H1 (cell line): ENCODE results near the gene SCARB1. TPM values are rescaled to one million over a fixed set of nuclear protein-coding genes. Genes with fewer than 3 reads are reported as not detected.

Experiments used
- CTCF ChIA-PET: fragments of 300-600 bp; sonication (Branson Sonifier 250); formaldehyde crosslinking; loops from one replicate; lab custom pipeline; 2021; ENCODE audit not compliant: partially characterized antibody; lab: Charles Lee
- POLR2A ChIA-PET: fragments of 300-600 bp; sonication (Branson Sonifier 250); formaldehyde crosslinking; loops from one replicate; lab custom pipeline; 2021; ENCODE audit warnings: inconsistent platforms; ENCODE audit not compliant: partially characterized antibody; lab: Charles Lee
- DNase-seq, 2 experiments: peaks; one replicate each; pipeline versions ENCODE4 v3.0.0 to v3.0.0-alpha.2; 2010 to 2022; ENCODE audit warnings: low spot score in 2 of 2, low read depth in 1 of 2, mixed read lengths in 1 of 2
- FAIRE-seq: peaks from 2 replicates; lab custom pipeline; 2011; peaks lifted over from hg19 to GRCh38; lab: Jason Lieb, UNC
- H2AFZ ChIP-seq: 2 replicates; pipeline ENCODE4 v1.8.1; 2012; ENCODE audit warnings: low read length, inconsistent platforms
- H2AK5ac ChIP-seq: 2 replicates; pipeline ENCODE4 v1.6.1; 2013; ENCODE audit warnings: low read depth, low read length
- H2BK120ac ChIP-seq: replicated peaks from 2 replicates; pipeline ENCODE3; 2013; ENCODE audit warnings: low read depth, low read length, inconsistent platforms
- H2BK12ac ChIP-seq: 2 replicates; pipeline ENCODE4 v1.6.1; 2013; ENCODE audit warnings: low read depth, low read length
- H2BK15ac ChIP-seq: 2 replicates; pipeline ENCODE4 v1.6.1; 2013; ENCODE audit warnings: low read length
- H2BK20ac ChIP-seq: 2 replicates; pipeline ENCODE4 v1.6.1; 2013; ENCODE audit warnings: low read length
- H2BK5ac ChIP-seq: 2 replicates; pipeline ENCODE4 v1.6.1; 2013; ENCODE audit warnings: low read depth, low read length
- H3K14ac ChIP-seq: 2 replicates; pipeline ENCODE4 v1.6.1; 2013; ENCODE audit warnings: inconsistent platforms; ENCODE audit not compliant: insufficient read length
- H3K18ac ChIP-seq: 2 replicates; pipeline ENCODE4 v1.6.1; 2013; ENCODE audit warnings: low read length; ENCODE audit errors: extremely low read depth
- H3K23ac ChIP-seq: 2 replicates; pipeline ENCODE4 v1.6.1; 2013; ENCODE audit warnings: inconsistent platforms; ENCODE audit not compliant: insufficient read length
- H3K23me2 ChIP-seq: 2 replicates; pipeline ENCODE4 v1.6.1; 2013; ENCODE audit warnings: low read depth, low read length
- H3K27ac ChIP-seq: 2 replicates; pipeline ENCODE4 v1.6.1; 2011; ENCODE audit warnings: low read depth, low read length, inconsistent platforms
- H3K27me3 ChIP-seq, 4 experiments: replicated peaks in 1 of 4; 1 replicate in 1 of 4; 2 replicates in 3 of 4; pipeline versions ENCODE4 v1.6.1 to v1.8.1; 2011 to 2013; ENCODE audit warnings: low read length in 3 of 4, mild to moderate bottlenecking in 3 of 4, inconsistent platforms in 2 of 4, mixed read lengths in 2 of 4, moderate library complexity in 1 of 4; ENCODE audit not compliant: control insufficient read depth in 3 of 4, insufficient read depth in 3 of 4; ENCODE audit errors: extremely low read depth in 1 of 4
- H3K36me3 ChIP-seq, 4 experiments: 2 replicates each; pipeline versions ENCODE4 v1.6.1 to v1.8.1; 2011 to 2013; ENCODE audit warnings: mild to moderate bottlenecking in 4 of 4, low read length in 3 of 4, moderate library complexity in 2 of 4, control low read depth in 1 of 4, inconsistent platforms in 1 of 4; ENCODE audit not compliant: insufficient read depth in 4 of 4, control insufficient read depth in 2 of 4
- H3K4ac ChIP-seq: replicated peaks from 2 replicates; pipeline ENCODE3; 2013; ENCODE audit warnings: low read length, low read depth, mixed read lengths, inconsistent platforms; ENCODE audit not compliant: insufficient read length
- H3K4me1 ChIP-seq, 4 experiments: replicated peaks in 1 of 4; 1 replicate in 1 of 4; 2 replicates in 3 of 4; pipeline versions ENCODE4 v1.6.1 to v1.8.1; 2011 to 2013; ENCODE audit warnings: low read length in 3 of 4, inconsistent platforms in 2 of 4, mixed read lengths in 1 of 4; ENCODE audit not compliant: insufficient read depth in 4 of 4, control insufficient read depth in 3 of 4
- H3K4me2 ChIP-seq, 2 experiments: 2 replicates each; pipeline versions ENCODE4 v1.6.1 to v1.8.1; 2011 to 2013; ENCODE audit warnings: low read depth in 2 of 2, low read length in 2 of 2, control low read depth in 1 of 2, inconsistent platforms in 1 of 2, mild to moderate bottlenecking in 1 of 2; ENCODE audit not compliant: insufficient read depth in 1 of 2
- H3K4me3 ChIP-seq, 4 experiments: fragments of 200-600, 300-600 bp in 1 of 4; sonication (generic), shearing (Covaris generic), sonication (Bioruptor Twin) in 1 of 4; 2 replicates each; pipeline versions ENCODE4 v1.5.1 to v1.8.1; 2011 to 2016; ENCODE audit warnings: low read length in 4 of 4, low read depth in 3 of 4, control low read depth in 2 of 4, inconsistent platforms in 2 of 4, mild to moderate bottlenecking in 2 of 4, mixed read lengths in 1 of 4, moderate library complexity in 1 of 4; ENCODE audit not compliant: insufficient read depth in 2 of 4; ENCODE audit errors: extremely low read depth in 1 of 4
- H3K56ac ChIP-seq: replicated peaks from 2 replicates; pipeline ENCODE3; 2013; ENCODE audit warnings: low read depth, mild to moderate bottlenecking, mixed read lengths, low read length, inconsistent platforms; ENCODE audit not compliant: insufficient read length
- H3K79me1 ChIP-seq: 2 replicates; pipeline ENCODE4 v1.6.1; 2013; ENCODE audit warnings: low read depth, low read length, control low read depth
- H3K79me2 ChIP-seq, 2 experiments: 2 replicates each; pipeline versions ENCODE4 v1.6.1 to v1.8.1; 2012 to 2013; ENCODE audit warnings: low read length in 2 of 2, mild to moderate bottlenecking in 2 of 2, inconsistent platforms in 1 of 2; ENCODE audit not compliant: insufficient read depth in 2 of 2, control insufficient read depth in 1 of 2
- H3K9ac ChIP-seq, 4 experiments: replicated peaks in 1 of 4; 1 replicate in 1 of 4; 2 replicates in 3 of 4; pipeline versions ENCODE4 v1.6.1 to v1.8.1; 2011 to 2013; ENCODE audit warnings: low read depth in 3 of 4, low read length in 3 of 4, control low read depth in 2 of 4, mild to moderate bottlenecking in 2 of 4, moderate library complexity in 2 of 4, inconsistent platforms in 1 of 4; ENCODE audit errors: extremely low read depth in 1 of 4
- H3K9me3 ChIP-seq, 2 experiments: 2 replicates each; pipeline versions ENCODE4 v1.6.1 to v1.8.1; 2012 to 2013; ENCODE audit warnings: mild to moderate bottlenecking in 2 of 2, moderate library complexity in 2 of 2, control low read depth in 1 of 2, inconsistent platforms in 1 of 2, low read depth in 1 of 2, low read length in 1 of 2, mixed read lengths in 1 of 2; ENCODE audit not compliant: insufficient read depth in 2 of 2
- H4K20me1 ChIP-seq, 2 experiments: replicated peaks in 1 of 2; 2 replicates each; pipeline versions ENCODE3 to v1.8.1; 2011 to 2013; ENCODE audit warnings: inconsistent platforms in 2 of 2, low read length in 2 of 2, mild to moderate bottlenecking in 1 of 2; ENCODE audit not compliant: insufficient read depth in 2 of 2, control insufficient read depth in 1 of 2
- H4K5ac ChIP-seq: 2 replicates; pipeline ENCODE4 v1.6.1; 2013; ENCODE audit warnings: low read length, low read depth, mixed read lengths, inconsistent platforms; ENCODE audit not compliant: insufficient read length
- H4K8ac ChIP-seq: 2 replicates; pipeline ENCODE4 v1.8.0; 2013; ENCODE audit warnings: mild to moderate bottlenecking, moderate library complexity, low read length, inconsistent platforms; ENCODE audit not compliant: insufficient read depth; ENCODE audit errors: extremely low read depth
- H4K91ac ChIP-seq: replicated peaks from 2 replicates; pipeline ENCODE3; 2013; ENCODE audit warnings: low read length, mixed read lengths, inconsistent platforms; ENCODE audit not compliant: insufficient read length
- CHD2 ChIP-seq: IDR thresholded peaks from 2 replicates; pipeline ENCODE4 v1.6.1; 2012; ENCODE audit warnings: low read length, improper control_type of control experiment
- MAFK ChIP-seq: IDR thresholded peaks from 2 replicates; pipeline ENCODE4 v1.6.1; 2012; ENCODE audit warnings: low read depth, mild to moderate bottlenecking, improper control_type of control experiment, low read length
- NRF1 ChIP-seq: IDR thresholded peaks from 2 replicates; pipeline ENCODE4 v1.6.1; 2011; ENCODE audit warnings: mild to moderate bottlenecking, low read depth, low read length, improper control_type of control experiment
- POLR2AphosphoS5 ChIP-seq: IDR thresholded peaks from 2 replicates; pipeline ENCODE4 v1.6.1; 2011; ENCODE audit warnings: low read depth, low read length
- RBBP5 ChIP-seq: IDR thresholded peaks from 2 replicates; pipeline ENCODE4 v1.7.1; 2012; ENCODE audit warnings: low read depth, mild to moderate bottlenecking, inconsistent platforms, low read length, moderate library complexity, borderline replicate concordance
- SIN3A ChIP-seq, 2 experiments: IDR thresholded peaks in 1 of 2; conservative IDR thresholded peaks in 1 of 2; 2 replicates each; pipeline ENCODE4 v1.6.1; 2011 to 2012; ENCODE audit warnings: low read length in 2 of 2, improper control_type of control experiment in 1 of 2, low read depth in 1 of 2, mild to moderate bottlenecking in 1 of 2
- SIRT6 ChIP-seq: IDR thresholded peaks from one replicate; pipeline ENCODE4 v1.7.1; 2012; ENCODE audit warnings: low read length, inconsistent platforms
- YY1 ChIP-seq: IDR thresholded peaks from 2 replicates; pipeline ENCODE4 v1.6.1; 2011; ENCODE audit warnings: low read depth, mild to moderate bottlenecking, low read length
- WGBS, 2 experiments: shearing (Covaris generic) in 1 of 2; methylation state at CpG; one replicate each; pipeline versions ENCODE4 v1.1.6 to v1.1.7; 2013 to 2015; ENCODE audit warnings: low lambda C conversion rate in 2 of 2, mixed read lengths in 2 of 2, inconsistent platforms in 1 of 2, low coverage in 1 of 2, missing lambda C conversion rate in 1 of 2; ENCODE audit not compliant: insufficient replicate concordance in 2 of 2, insufficient coverage in 1 of 2, insufficient read length in 1 of 2; ENCODE audit errors: extremely low coverage in 1 of 2, missing lambda C conversion rate in 1 of 2; 5-methylcytosine and 5-hydroxymethylcytosine counted together
- polyA plus RNA-seq, 7 experiments: library from polyadenylated mRNA; depleted of rRNA in 3 of 7; stranded (reverse) in 5 of 7; unstranded in 2 of 7; fragments of >200 nt in 5 of 7; fragments of 200-250 nt in 2 of 7; gene quantifications; 1 replicate in 5 of 7; 2 replicates in 1 of 7; 4 replicates in 1 of 7; pipeline versions ENCODE4 v1.2.1 to v1.2.3, GENCODE V29; 2011 to 2013; ENCODE audit warnings: missing spikeins in 2 of 7, mixed read lengths in 2 of 7
- total RNA-seq: library from RNA; stranded (reverse); fragmentation: NEBNext Ultra II Directional; extraction: Animal tissue kit (Norgen Biotek cat#: 25700); gene quantifications from 2 replicates; pipeline ENCODE4 v1.2.1, GENCODE V29; 2021
- TF ChIP-seq, protein P1 (sequence below): IDR thresholded peaks from 2 replicates; pipeline ENCODE4 v1.6.1; 2012; ENCODE audit warnings: low read length, inconsistent platforms

Gene SCARB1
- total and polyA plus RNA-seq, 2 of the 8 experiments (the other 6 are each of a cell fraction or from before 2014, with no cell fraction given) = 45.3 to 57.1 TPM

DNA sequence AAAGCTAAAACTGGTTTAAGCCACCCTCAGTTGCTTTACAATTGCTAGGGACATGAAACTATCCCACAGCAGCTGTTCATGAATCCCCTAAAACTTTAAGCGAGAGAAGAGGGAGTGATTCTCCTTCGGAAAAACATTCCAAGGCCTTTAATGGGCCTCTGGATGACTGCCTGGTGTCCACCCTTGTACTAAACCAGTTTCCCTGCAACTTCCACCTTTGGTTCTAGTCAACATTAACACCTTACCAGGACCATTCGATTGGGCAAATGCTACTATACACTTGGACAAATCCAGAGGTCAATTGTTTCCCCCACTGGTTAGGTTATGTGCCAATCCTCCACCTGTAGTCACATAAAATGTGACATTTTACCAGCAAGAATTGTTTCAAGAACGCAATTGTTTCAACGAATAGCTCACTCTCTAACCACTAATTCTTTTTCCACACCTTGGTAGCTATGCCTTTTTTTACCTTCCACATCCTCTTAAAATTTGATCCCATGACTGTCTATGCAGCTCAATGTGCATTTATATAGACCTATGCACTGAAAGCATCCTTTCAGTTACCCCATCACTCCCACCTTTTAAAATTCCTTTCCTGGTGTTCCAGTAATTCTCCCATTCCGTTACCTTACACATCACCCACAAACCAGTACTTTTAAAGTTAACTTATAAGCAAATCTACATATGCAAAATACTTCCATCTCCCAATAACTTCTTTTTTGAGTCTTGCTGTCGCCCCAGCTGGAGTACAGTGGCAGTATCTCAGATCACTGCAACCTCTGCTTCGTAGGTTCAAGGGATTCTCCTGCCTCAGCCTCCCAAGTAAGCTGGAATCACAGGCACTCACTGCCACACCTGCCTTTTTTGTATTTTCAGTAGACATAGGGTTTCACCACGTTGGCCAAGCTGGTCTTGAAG is 47.2 kb upstream of the SCARB1 start:
- no peak overlapping the region for H3K9ac ChIP-seq
- FAIRE-seq = no peak
- TF ChIP-seq SIRT6 (peak; percentile 17), SIN3A (conservative IDR thresholded peaks at IDR 0.05 in 1 of 2, IDR thresholded peaks at IDR 0.05 in 1 of 2; ENCODE audit: low read depth in 1 of 2, low read length in 2 of 2) (0 out of 4 replicates have a peak, but pooled peaks of 1 of the 2 experiments have one; percentile 75), YY1 (no peak), POLR2AphosphoS5 (peak; percentile 90), RBBP5 (no peak), MAFK (0 out of 2 replicates have a peak, but pooled peaks have one; percentile 14), CHD2 (0 out of 2 replicates have a peak, but pooled peaks have one; percentile 3), NRF1 (peak; percentile 22; the same call in 1 of the 2 replicates)
- TF ChIP-seq, protein P1, sequence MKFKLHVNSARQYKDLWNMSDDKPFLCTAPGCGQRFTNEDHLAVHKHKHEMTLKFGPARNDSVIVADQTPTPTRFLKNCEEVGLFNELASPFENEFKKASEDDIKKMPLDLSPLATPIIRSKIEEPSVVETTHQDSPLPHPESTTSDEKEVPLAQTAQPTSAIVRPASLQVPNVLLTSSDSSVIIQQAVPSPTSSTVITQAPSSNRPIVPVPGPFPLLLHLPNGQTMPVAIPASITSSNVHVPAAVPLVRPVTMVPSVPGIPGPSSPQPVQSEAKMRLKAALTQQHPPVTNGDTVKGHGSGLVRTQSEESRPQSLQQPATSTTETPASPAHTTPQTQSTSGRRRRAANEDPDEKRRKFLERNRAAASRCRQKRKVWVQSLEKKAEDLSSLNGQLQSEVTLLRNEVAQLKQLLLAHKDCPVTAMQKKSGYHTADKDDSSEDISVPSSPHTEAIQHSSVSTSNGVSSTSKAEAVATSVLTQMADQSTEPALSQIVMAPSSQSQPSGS = peak; percentile 82; the same call in 1 of the 2 replicates

More for the DNA sequence above, 47.2 kb upstream of the SCARB1 start:
- no peak overlapping the region for H2BK20ac ChIP-seq
- no peaks in the 10 kb centered on the region for H3K27me3 ChIP-seq
- H2AFZ ChIP-seq = no peak overlapping the region
- no peaks in the 10 kb centered on the region for H3K9me3 ChIP-seq
- no peak overlapping the region for H3K56ac ChIP-seq
- H2BK120ac ChIP-seq = no peak overlapping the region
- H3K23me2 ChIP-seq = peaks cover 6% of the 10 kb centered on the region; the same call in 1 of the 2 replicates
- no peak overlapping the region for H3K4me3 ChIP-seq
- no peak overlapping the region for H4K91ac ChIP-seq
- no peak overlapping the region for H3K4ac ChIP-seq
- H3K4me2 ChIP-seq = peak overlapping the region in 1 of 2 experiments; percentile 10; a peak in 2 of 4 replicates
- no peak overlapping the region for H3K14ac ChIP-seq
- POLR2A ChIA-PET = interaction anchor here (0.7 to 4.1 kb wide), 27 partner anchors 8 to 254 kb away, joined by 3 to 36 read pairs (median 4); partner anchors contain the start of gene BRI3BP
- no peak overlapping the region for H3K18ac ChIP-seq
- no peak for DNase-seq
- 89% methylated on average over 9 of the region's 9 CpGs; no CpG with 5 or more reads in 1 of the 2 experiments for WGBS, 2 experiments
- H3K27ac ChIP-seq = no peak overlapping the region
- H3K36me3 ChIP-seq = peaks cover 12 to 28% (median 23%) of the 10 kb centered on the region in 4 experiments; a peak in 7 of 8 replicates
- no peak overlapping the region for H4K5ac ChIP-seq
- peaks cover 0 to 3% (median 1%) of the 10 kb centered on the region in 4 experiments; a peak in 3 of 7 replicates for H3K4me1 ChIP-seq
- H4K8ac ChIP-seq = no peak overlapping the region
- no peak overlapping the region for H2BK15ac ChIP-seq
- H3K79me1 ChIP-seq = no peaks in the 10 kb centered on the region
- no peak overlapping the region for H2AK5ac ChIP-seq
- peaks cover 16 to 19% of the 10 kb centered on the region in 2 experiments for H4K20me1 ChIP-seq
- no peak overlapping the region for H2BK5ac ChIP-seq
- H3K79me2 ChIP-seq = peaks cover 8 to 30% of the 10 kb centered on the region in 2 experiments
- no peak overlapping the region for H3K23ac ChIP-seq
- CTCF ChIA-PET = interaction anchor here (0.6 to 8.2 kb wide), 3 partner anchors 11 to 146 kb away, joined by 3 to 141 read pairs (median 3); no protein-coding TSS in a partner anchor
- no peak overlapping the region for H2BK12ac ChIP-seq
